ENCODE results near the gene NUB1. TPM values are rescaled to one million over a fixed set of nuclear protein-coding genes. Genes with fewer than 3 reads are reported as not detected.

The NUB1 gene
- total RNA-seq, 2 donors from 2014 or later: 46.4 to 53.7 TPM

DNA sequence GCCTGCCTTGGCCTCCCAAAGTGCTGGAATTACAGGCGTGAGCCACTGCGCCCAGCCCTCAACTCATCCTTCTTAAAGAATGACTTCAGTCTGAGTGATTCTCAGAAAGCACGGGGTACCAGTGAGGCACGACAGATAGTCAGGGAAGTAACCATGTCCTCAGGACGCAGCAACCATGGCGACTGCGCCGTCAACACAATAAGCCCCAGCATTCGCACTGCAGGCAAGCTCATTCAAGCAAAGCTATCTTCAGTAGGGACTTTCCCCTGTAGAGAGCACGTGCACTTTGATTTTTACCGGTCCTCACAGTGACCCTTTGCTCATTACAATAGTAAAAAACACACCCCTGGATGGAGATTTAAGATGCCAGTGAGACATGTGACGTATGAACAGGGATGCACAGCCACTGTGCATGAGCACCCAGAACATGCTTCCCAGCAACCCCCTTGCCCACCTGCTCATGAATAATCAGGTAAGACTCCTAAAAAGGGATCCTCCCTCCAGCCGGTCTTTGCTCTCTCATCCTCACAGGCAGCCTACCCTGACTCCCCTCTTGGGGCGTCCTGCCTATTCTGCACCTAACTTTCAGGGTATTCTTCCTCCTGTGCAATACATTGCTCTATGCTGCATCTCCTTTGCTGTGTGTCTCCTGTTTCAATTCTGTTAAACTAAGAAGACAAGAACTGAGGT lies 59.2 kb downstream of the NUB1 start:
- intact Hi-C loops (cut with DNase I): no loop called here
- 76% methylated on average over 14 of the region's 14 CpGs for WGBS
- Histone ChIP-seq H3K4me1 (replicated peaks) (no peaks in the 10 kb centered on the region), H3K27me3 (replicated peaks; ENCODE audit: insufficient read depth) (no peaks in the 10 kb centered on the region), H3K4me3 (no peak overlapping the region), H3K27ac (no peak overlapping the region), H3K36me3 (no peaks in the 10 kb centered on the region), H3K9me3 (no peaks in the 10 kb centered on the region)
- no peak for DNase-seq (ENCODE audit: low spot score)
- TF ChIP-seq POLR2A (IDR thresholded peaks at IDR 0.05): no peak
- TF ChIP-seq, protein P1, sequence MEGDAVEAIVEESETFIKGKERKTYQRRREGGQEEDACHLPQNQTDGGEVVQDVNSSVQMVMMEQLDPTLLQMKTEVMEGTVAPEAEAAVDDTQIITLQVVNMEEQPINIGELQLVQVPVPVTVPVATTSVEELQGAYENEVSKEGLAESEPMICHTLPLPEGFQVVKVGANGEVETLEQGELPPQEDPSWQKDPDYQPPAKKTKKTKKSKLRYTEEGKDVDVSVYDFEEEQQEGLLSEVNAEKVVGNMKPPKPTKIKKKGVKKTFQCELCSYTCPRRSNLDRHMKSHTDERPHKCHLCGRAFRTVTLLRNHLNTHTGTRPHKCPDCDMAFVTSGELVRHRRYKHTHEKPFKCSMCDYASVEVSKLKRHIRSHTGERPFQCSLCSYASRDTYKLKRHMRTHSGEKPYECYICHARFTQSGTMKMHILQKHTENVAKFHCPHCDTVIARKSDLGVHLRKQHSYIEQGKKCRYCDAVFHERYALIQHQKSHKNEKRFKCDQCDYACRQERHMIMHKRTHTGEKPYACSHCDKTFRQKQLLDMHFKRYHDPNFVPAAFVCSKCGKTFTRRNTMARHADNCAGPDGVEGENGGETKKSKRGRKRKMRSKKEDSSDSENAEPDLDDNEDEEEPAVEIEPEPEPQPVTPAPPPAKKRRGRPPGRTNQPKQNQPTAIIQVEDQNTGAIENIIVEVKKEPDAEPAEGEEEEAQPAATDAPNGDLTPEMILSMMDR (IDR thresholded peaks at IDR 0.05): no peak
- TF ChIP-seq POLR2AphosphoS5 (IDR thresholded peaks at IDR 0.05): no peak

DNA sequence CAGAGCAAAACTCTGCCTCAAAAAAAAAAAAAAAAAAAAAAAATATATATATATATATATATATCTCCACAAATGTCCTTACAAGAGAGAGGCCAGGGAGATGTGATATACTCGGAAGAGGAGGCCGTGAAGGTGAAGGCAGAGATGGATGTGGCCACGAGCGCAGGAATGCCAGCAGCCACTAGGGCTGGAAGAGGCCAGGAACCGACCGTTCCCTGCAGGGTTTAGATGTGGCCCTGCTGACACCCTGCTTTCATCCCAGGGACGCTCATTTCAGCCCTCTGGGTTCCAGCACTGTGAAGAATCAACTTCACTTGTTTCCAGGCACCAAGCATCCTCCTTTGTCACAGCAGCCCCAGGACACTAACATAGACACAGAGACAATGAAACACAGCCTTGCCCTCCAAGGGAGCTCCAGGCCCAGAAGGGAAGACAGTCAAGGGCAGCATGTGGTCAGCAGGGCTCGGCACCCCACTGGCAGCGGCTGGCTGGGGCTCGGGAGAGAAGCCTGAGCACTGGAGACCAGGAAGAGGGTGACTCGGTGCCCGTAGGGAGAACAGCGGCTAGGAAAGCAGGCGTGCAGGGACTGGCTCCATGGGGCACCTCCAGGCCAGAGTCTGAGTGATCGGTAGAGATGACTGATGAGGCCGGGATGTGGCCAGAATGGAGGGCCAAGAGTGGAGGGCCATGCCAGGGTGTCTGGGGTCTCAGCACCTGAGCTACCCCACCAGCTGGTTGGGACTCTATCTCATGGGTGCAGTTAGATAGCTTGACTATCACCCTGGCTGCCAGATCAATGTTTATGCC lies 60.6 kb downstream of the NUB1 start:
- 96% methylated on average over 16 of the region's 16 CpGs for WGBS
- Histone ChIP-seq H3K4me1 (replicated peaks) (no peaks in the 10 kb centered on the region), H3K9me3 (no peaks in the 10 kb centered on the region), H3K4me3 (no peak overlapping the region), H3K27me3 (replicated peaks; ENCODE audit: insufficient read depth) (no peaks in the 10 kb centered on the region), H3K27ac (no peak overlapping the region), H3K36me3 (no peaks in the 10 kb centered on the region)
- intact Hi-C loops (cut with DNase I): no loop called here
- DNase-seq (ENCODE audit: low spot score): no peak
- TF ChIP-seq POLR2AphosphoS5 (IDR thresholded peaks at IDR 0.05) (no peak), POLR2A (IDR thresholded peaks at IDR 0.05) (no peak)
- TF ChIP-seq, protein P1 (IDR thresholded peaks at IDR 0.05): no peak

DNA sequence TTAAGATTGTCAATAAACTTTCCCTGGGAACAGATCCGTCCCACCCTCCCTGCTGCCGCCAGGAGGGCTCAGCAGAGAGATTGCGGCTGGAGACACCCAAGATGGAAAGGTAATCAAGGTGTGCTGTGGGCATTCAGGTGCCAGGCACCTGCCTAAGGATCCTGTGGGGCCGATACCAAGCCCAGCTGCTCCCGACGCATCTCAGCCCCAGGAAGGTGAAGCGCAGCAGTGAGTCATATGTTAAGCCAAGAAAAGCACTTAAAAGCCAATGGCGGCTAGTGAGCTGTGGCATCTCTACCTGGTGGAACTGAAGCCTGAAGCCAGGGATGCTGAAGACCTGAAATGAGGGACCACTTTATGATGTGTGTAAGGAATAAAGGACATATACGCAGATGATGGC lies 62.2 kb downstream of the NUB1 start:
- no peaks in the 10 kb centered on the region for H3K9me3 ChIP-seq
- DNase-seq (ENCODE audit: low spot score): no peak
- no peaks in the 10 kb centered on the region for H3K4me1 ChIP-seq (replicated peaks)
- intact Hi-C loops (cut with DNase I): no loop called here
- 62% methylated on average over 9 of the region's 9 CpGs for WGBS
- no peak overlapping the region for H3K27ac ChIP-seq
- TF ChIP-seq, protein P1 (IDR thresholded peaks at IDR 0.05): no peak
- TF ChIP-seq POLR2A (IDR thresholded peaks at IDR 0.05) (no peak), POLR2AphosphoS5 (IDR thresholded peaks at IDR 0.05) (no peak)
- no peaks in the 10 kb centered on the region for H3K36me3 ChIP-seq
- no peak overlapping the region for H3K4me3 ChIP-seq
- H3K27me3 ChIP-seq (replicated peaks; ENCODE audit: insufficient read depth): peaks cover 3% of the 10 kb centered on the region

DNA sequence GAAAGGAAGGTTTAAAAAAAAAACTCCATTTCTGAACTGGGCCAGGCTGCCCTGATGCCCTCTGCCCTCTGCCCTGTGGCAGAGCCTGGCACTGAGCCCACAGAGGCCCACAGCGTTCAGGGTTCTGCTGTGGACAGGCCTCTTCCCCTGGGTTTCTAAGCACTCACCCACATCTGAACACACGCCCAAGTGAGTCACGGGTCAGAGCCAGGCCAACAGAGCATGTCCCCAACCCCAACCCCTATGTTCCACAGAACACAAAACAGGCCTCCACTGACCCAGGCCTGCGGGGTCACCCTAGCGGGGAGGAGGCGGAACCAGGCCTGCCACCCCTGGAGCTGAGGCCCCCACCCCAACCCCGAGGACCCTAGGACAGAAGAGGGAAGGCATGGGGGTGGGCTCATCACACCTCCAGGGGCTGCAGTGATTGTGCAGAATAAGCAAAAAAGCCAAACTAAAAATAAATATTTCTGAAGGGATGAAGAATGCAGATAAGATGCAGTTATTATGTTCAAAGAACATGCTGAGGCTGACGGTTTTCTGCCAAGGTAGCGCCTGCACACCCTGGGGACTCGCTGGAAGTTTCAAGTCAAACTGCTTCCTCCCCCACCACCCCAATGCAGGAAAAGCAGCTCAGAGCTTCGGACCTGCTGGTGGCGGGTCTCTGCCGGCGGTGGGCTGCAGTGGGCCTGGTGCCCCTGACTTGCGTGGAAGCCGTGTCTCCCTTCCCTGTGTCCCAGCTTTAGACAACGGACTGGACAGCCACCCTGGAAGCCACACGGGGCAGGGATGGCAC lies 62.8 kb downstream of the NUB1 start:
- DNase-seq (ENCODE audit: low spot score): no peak
- TF ChIP-seq POLR2AphosphoS5 (IDR thresholded peaks at IDR 0.05) (no peak), POLR2A (IDR thresholded peaks at IDR 0.05) (no peak)
- TF ChIP-seq, protein P1 (IDR thresholded peaks at IDR 0.05): no peak
- Histone ChIP-seq H3K4me3 (no peak overlapping the region), H3K4me1 (replicated peaks) (peaks cover under 1% of the 10 kb centered on the region), H3K27ac (no peak overlapping the region), H3K36me3 (no peaks in the 10 kb centered on the region), H3K9me3 (no peaks in the 10 kb centered on the region), H3K27me3 (replicated peaks; ENCODE audit: insufficient read depth) (peaks cover 3% of the 10 kb centered on the region)
- intact Hi-C loops (cut with DNase I): no loop called here
- WGBS: 64% methylated on average over 17 of the region's 18 CpGs
